LNCaP clone FGC (cell line): ENCODE measurements around the gene DNAH12.

Experiments
- DNase-seq: peaks from one replicate; pipeline ENCODE4 v3.0.0-alpha.2; 2011; ENCODE audit warnings: low read depth
- H3K4me3 ChIP-seq: 2 replicates; pipeline ENCODE4 v1.5.1; 2011; ENCODE audit warnings: mild to moderate bottlenecking, low read depth, low read length, control low read depth
- TF ChIP-seq, protein P1 (sequence below): IDR thresholded peaks from 2 replicates; pipeline ENCODE4 v1.5.1; 2012; ENCODE audit warnings: mild to moderate bottlenecking; ENCODE audit not compliant: control insufficient read depth, insufficient read depth; ENCODE audit errors: extremely low read depth

Gene DNAH12

GRCh38 chr3:57557085-57557537, 13.0 kb upstream of the DNAH12 start:
- TF ChIP-seq, protein P1, sequence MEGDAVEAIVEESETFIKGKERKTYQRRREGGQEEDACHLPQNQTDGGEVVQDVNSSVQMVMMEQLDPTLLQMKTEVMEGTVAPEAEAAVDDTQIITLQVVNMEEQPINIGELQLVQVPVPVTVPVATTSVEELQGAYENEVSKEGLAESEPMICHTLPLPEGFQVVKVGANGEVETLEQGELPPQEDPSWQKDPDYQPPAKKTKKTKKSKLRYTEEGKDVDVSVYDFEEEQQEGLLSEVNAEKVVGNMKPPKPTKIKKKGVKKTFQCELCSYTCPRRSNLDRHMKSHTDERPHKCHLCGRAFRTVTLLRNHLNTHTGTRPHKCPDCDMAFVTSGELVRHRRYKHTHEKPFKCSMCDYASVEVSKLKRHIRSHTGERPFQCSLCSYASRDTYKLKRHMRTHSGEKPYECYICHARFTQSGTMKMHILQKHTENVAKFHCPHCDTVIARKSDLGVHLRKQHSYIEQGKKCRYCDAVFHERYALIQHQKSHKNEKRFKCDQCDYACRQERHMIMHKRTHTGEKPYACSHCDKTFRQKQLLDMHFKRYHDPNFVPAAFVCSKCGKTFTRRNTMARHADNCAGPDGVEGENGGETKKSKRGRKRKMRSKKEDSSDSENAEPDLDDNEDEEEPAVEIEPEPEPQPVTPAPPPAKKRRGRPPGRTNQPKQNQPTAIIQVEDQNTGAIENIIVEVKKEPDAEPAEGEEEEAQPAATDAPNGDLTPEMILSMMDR, result no peak
- no peak for DNase-seq
- peak overlapping the region; percentile 97 for H3K4me3 ChIP-seq

GRCh38 chr3:57556459-57557084, 12.4 kb upstream of the DNAH12 start:
- H3K4me3 ChIP-seq, result peak overlapping the region; percentile 97
- DNase-seq, result no peak

DNA sequence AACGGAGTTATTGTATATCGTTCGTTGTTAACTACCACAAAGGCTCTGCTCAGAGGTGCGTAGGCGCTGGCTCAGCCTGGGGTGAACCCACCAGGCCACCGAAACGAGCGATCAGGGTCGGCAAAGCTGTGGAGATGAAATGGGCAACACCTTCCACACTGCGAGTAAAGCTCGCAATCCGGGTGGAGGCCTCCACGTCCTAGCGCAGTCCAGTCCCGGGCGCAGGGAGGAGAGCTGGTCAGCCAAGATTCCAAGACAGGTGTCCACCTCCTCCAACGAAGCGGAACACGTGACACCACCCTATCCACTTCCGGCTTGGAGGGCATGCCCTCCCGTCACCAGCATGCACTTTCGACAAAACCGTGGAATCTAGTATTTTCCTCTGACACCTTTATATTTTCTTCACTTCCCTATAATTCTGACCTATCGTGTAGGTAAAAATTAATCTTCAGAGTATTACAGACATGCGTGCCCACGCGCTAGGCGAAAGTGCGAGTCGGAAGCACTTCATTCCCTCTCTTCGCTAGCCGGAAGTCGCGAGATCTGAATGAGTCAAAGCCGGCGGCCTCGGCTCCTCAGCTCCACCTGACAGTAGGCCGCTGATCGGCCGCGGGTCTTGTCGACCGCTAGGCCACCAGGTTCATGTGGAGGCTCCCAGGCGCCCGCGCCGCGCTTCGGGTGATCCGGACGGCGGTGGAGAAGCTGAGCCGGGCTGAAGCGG, 11.8 kb upstream of the DNAH12 start, which contains the start of gene PDE12:
TSS of gene PDE12 (plus strand) at position 537 of the 721 bp plus-strand sequence. CDS start at position 643, 106 bp downstream.
- TF ChIP-seq, protein P1, result no peak
- peak; percentile 89 for DNase-seq
- peak within 1 kb of the TSS; percentile 97 for H3K4me3 ChIP-seq

More at GRCh38 chr3:57556459-57557084, 12.4 kb upstream of the DNAH12 start:
- TF ChIP-seq, protein P1, result no peak

DNA sequence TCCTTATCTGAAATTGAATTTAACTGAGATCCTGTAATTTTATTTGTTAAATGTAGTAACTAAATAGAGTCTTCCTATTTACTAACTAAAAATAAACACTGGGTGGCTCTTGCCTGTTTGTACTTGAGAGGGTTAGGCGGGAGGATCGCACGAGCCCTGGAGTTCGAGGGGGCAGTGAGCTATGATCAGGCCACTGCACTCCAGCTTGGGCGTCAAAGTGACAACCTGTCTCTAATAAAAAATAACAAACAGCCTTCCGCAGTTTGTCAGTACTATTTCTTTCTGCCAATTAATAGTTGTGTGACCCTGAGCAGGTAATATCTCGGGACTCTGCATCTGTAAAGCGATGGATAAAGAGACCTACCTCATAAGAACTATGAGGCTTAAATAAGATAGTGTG, 11.2 kb upstream of the DNAH12 start:
- DNase-seq, result no peak
- H3K4me3 ChIP-seq, result peak overlapping the region; percentile 97
- TF ChIP-seq, protein P1, result no peak

DNA sequence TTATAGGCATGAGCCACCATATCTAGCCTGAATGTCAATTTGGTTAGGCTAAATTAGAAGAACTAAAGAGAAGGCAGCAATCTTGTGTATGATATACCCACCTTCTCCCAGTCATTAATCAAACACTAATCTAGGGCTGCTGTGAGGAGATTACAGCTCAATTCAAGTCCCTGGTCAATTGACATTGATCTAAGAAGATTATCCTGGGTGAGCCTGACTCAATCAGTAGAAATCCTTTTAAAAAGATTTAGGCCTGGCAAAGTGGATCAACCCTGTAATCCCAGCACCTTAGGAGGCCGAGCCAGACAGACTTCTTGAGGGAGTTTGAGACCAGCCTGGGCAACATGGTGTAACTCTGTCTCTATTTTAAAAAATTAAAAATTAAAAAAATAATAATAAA, 2.5 kb upstream of the DNAH12 start:
- no peak for DNase-seq
- TF ChIP-seq, protein P1, result no peak
- no peak overlapping the region for H3K4me3 ChIP-seq

- DNase-seq, result no peak
- TF ChIP-seq, protein P1, result no peak
- H3K4me3 ChIP-seq, result no peak overlapping the region
These were observed 1.6 kb upstream of the DNAH12 start for GRCh38 chr3:57545636-57546268.
